ENCODE data around the gene ANXA2R.
A peak's percentile ranks its signal among the peaks of the same experiment; 100 is the strongest.

ANXA2R gene

DNA sequence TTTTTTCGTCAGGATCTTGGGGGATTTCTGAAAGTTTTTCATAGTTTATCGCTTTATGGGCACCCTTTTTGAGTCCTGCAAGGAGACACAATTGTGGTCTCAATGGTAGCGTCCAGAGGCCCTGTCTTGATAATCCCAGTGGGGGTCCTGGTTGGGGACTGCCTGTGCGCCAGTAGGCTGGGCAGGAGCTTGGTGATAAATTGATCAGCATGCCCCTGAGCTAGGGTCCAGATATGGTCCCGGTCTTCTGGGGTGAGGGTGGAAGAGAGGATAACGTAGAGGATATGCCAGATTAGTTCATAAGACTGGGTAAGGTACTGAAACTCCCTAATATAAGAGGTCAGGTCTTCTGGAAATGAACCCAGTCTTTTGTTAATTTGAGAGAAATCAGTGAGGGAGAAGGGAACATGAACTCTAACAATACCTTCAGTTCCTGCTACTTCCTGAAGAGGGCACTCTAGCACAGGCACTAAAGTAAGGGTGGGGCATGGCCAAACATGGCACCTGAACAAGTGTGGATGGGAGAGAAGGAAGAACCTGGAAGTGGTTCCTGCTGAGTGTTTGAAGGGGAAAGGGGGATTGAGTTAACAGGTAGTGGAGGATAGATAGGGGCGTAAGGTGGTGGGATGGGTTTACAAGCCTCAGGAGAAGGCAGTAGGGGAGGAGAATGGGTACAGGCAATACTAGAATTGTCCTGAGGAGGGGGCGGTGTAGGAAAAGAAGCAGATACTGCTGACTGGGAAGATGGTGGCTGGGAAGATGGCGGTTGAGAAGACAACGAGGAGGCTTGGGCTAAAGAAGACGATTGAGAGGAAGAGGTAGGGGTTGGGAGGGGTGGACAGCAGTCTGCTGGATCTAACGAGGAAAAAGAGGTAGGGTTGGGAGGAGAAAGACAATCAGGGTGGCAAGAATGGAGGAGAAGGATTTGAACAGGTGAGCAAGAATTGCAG is 33.8 kb upstream of the ANXA2R start:
- CTCF ChIA-PET, result interaction anchor here (0.6 to 2.6 kb wide), 21 partner anchors 9 to 539 kb away, joined by 3 to 16 read pairs (median 4); partner anchors contain the start of genes HMGCS1 and ZNF131
- TF ChIP-seq ZNF623 (tag by site-specific recombination; IDR thresholded peaks at IDR 0.05) (no peak), ZNF184 (tag by site-specific recombination; IDR thresholded peaks at IDR 0.05) (no peak), SP7 (tag by site-specific recombination; IDR thresholded peaks at IDR 0.05) (no peak), ZNF544 (tag by site-specific recombination; IDR thresholded peaks at IDR 0.05) (no peak), ZNF311 (tag by site-specific recombination; IDR thresholded peaks at IDR 0.05; ENCODE audit: borderline replicate concordance) (no peak), ZNF10 (tag by site-specific recombination; IDR thresholded peaks at IDR 0.05) (no peak), ZNF561 (tag by site-specific recombination; IDR thresholded peaks at IDR 0.05; ENCODE audit: borderline replicate concordance) (no peak), ZNF423 (tag by site-specific recombination; IDR thresholded peaks at IDR 0.05) (no peak), KLF1 (tag by site-specific recombination; IDR thresholded peaks at IDR 0.05) (no peak), SCRT2 (tag by site-specific recombination; IDR thresholded peaks at IDR 0.05) (no peak), ZNF777 (tag by site-specific recombination; IDR thresholded peaks at IDR 0.05; ENCODE audit: borderline replicate concordance) (no peak), ZNF791 (tag by site-specific recombination; IDR thresholded peaks at IDR 0.05) (no peak), SP3 (tag by site-specific recombination; IDR thresholded peaks at IDR 0.05) (no peak), ZNF76 (tag by site-specific recombination; IDR thresholded peaks at IDR 0.05; ENCODE audit: borderline replicate concordance, low read depth) (no peak)
- TF ChIP-seq, protein P1, sequence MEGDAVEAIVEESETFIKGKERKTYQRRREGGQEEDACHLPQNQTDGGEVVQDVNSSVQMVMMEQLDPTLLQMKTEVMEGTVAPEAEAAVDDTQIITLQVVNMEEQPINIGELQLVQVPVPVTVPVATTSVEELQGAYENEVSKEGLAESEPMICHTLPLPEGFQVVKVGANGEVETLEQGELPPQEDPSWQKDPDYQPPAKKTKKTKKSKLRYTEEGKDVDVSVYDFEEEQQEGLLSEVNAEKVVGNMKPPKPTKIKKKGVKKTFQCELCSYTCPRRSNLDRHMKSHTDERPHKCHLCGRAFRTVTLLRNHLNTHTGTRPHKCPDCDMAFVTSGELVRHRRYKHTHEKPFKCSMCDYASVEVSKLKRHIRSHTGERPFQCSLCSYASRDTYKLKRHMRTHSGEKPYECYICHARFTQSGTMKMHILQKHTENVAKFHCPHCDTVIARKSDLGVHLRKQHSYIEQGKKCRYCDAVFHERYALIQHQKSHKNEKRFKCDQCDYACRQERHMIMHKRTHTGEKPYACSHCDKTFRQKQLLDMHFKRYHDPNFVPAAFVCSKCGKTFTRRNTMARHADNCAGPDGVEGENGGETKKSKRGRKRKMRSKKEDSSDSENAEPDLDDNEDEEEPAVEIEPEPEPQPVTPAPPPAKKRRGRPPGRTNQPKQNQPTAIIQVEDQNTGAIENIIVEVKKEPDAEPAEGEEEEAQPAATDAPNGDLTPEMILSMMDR (tag by site-specific recombination; IDR thresholded peaks at IDR 0.05), result peak; percentile 57
- TF ChIP-seq, protein P2, sequence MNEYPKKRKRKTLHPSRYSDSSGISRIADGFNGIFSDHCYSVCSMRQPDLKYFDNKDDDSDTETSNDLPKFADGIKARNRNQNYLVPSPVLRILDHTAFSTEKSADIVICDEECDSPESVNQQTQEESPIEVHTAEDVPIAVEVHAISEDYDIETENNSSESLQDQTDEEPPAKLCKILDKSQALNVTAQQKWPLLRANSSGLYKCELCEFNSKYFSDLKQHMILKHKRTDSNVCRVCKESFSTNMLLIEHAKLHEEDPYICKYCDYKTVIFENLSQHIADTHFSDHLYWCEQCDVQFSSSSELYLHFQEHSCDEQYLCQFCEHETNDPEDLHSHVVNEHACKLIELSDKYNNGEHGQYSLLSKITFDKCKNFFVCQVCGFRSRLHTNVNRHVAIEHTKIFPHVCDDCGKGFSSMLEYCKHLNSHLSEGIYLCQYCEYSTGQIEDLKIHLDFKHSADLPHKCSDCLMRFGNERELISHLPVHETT (tag by site-specific recombination; IDR thresholded peaks at IDR 0.05), result no peak
- TF ChIP-seq, protein P3, sequence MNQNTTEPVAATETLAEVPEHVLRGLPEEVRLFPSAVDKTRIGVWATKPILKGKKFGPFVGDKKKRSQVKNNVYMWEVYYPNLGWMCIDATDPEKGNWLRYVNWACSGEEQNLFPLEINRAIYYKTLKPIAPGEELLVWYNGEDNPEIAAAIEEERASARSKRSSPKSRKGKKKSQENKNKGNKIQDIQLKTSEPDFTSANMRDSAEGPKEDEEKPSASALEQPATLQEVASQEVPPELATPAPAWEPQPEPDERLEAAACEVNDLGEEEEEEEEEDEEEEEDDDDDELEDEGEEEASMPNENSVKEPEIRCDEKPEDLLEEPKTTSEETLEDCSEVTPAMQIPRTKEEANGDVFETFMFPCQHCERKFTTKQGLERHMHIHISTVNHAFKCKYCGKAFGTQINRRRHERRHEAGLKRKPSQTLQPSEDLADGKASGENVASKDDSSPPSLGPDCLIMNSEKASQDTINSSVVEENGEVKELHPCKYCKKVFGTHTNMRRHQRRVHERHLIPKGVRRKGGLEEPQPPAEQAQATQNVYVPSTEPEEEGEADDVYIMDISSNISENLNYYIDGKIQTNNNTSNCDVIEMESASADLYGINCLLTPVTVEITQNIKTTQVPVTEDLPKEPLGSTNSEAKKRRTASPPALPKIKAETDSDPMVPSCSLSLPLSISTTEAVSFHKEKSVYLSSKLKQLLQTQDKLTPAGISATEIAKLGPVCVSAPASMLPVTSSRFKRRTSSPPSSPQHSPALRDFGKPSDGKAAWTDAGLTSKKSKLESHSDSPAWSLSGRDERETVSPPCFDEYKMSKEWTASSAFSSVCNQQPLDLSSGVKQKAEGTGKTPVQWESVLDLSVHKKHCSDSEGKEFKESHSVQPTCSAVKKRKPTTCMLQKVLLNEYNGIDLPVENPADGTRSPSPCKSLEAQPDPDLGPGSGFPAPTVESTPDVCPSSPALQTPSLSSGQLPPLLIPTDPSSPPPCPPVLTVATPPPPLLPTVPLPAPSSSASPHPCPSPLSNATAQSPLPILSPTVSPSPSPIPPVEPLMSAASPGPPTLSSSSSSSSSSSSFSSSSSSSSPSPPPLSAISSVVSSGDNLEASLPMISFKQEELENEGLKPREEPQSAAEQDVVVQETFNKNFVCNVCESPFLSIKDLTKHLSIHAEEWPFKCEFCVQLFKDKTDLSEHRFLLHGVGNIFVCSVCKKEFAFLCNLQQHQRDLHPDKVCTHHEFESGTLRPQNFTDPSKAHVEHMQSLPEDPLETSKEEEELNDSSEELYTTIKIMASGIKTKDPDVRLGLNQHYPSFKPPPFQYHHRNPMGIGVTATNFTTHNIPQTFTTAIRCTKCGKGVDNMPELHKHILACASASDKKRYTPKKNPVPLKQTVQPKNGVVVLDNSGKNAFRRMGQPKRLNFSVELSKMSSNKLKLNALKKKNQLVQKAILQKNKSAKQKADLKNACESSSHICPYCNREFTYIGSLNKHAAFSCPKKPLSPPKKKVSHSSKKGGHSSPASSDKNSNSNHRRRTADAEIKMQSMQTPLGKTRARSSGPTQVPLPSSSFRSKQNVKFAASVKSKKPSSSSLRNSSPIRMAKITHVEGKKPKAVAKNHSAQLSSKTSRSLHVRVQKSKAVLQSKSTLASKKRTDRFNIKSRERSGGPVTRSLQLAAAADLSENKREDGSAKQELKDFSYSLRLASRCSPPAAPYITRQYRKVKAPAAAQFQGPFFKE (tag by site-specific recombination; IDR thresholded peaks at IDR 0.05; ENCODE audit: borderline replicate concordance), result no peak
- TF ChIP-seq, protein P4, sequence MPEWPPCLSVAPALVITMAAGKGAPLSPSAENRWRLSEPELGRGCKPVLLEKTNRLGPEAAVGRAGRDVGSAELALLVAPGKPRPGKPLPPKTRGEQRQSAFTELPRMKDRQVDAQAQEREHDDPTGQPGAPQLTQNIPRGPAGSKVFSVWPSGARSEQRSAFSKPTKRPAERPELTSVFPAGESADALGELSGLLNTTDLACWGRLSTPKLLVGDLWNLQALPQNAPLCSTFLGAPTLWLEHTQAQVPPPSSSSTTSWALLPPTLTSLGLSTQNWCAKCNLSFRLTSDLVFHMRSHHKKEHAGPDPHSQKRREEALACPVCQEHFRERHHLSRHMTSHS (tag by site-specific recombination; IDR thresholded peaks at IDR 0.05), result no peak
- TF ChIP-seq, protein P5, sequence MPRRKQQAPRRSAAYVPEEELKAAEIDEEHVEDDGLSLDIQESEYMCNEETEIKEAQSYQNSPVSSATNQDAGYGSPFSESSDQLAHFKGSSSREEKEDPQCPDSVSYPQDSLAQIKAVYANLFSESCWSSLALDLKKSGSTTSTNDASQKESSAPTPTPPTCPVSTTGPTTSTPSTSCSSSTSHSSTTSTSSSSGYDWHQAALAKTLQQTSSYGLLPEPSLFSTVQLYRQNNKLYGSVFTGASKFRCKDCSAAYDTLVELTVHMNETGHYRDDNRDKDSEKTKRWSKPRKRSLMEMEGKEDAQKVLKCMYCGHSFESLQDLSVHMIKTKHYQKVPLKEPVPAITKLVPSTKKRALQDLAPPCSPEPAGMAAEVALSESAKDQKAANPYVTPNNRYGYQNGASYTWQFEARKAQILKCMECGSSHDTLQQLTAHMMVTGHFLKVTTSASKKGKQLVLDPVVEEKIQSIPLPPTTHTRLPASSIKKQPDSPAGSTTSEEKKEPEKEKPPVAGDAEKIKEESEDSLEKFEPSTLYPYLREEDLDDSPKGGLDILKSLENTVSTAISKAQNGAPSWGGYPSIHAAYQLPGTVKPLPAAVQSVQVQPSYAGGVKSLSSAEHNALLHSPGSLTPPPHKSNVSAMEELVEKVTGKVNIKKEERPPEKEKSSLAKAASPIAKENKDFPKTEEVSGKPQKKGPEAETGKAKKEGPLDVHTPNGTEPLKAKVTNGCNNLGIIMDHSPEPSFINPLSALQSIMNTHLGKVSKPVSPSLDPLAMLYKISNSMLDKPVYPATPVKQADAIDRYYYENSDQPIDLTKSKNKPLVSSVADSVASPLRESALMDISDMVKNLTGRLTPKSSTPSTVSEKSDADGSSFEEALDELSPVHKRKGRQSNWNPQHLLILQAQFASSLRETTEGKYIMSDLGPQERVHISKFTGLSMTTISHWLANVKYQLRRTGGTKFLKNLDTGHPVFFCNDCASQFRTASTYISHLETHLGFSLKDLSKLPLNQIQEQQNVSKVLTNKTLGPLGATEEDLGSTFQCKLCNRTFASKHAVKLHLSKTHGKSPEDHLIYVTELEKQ (tag by site-specific recombination; IDR thresholded peaks at IDR 0.05; ENCODE audit: borderline replicate concordance), result no peak
- TF ChIP-seq, protein P6, sequence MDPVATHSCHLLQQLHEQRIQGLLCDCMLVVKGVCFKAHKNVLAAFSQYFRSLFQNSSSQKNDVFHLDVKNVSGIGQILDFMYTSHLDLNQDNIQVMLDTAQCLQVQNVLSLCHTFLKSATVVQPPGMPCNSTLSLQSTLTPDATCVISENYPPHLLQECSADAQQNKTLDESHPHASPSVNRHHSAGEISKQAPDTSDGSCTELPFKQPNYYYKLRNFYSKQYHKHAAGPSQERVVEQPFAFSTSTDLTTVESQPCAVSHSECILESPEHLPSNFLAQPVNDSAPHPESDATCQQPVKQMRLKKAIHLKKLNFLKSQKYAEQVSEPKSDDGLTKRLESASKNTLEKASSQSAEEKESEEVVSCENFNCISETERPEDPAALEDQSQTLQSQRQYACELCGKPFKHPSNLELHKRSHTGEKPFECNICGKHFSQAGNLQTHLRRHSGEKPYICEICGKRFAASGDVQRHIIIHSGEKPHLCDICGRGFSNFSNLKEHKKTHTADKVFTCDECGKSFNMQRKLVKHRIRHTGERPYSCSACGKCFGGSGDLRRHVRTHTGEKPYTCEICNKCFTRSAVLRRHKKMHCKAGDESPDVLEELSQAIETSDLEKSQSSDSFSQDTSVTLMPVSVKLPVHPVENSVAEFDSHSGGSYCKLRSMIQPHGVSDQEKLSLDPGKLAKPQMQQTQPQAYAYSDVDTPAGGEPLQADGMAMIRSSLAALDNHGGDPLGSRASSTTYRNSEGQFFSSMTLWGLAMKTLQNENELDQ (tag by site-specific recombination; IDR thresholded peaks at IDR 0.05; ENCODE audit: low read depth), result no peak

More for the DNA sequence above, 33.8 kb upstream of the ANXA2R start:
- peaks cover 16 to 19% of the 10 kb centered on the region in 2 experiments; a peak in 2 of 3 replicates for H3K36me3 ChIP-seq (ENCODE audit: control insufficient read depth in 2 of 2, insufficient read depth in 1 of 2, low read length in 2 of 2)
- H3K27ac ChIP-seq (ENCODE audit: extremely low read depth, low read depth, low read length), result no peak overlapping the region
- H3K9me3 ChIP-seq (ENCODE audit: control insufficient read depth, insufficient read depth, low read depth, low read length), result no peaks in the 10 kb centered on the region
- H3K4me3 ChIP-seq (ENCODE audit: low read depth, low read length), result no peak overlapping the region
- POLR2A ChIA-PET, result interaction anchor here (0.9 to 1.4 kb wide), 2 partner anchors 47 to 239 kb away, joined by 3 to 4 read pairs; partner anchors contain the start of genes HMGCS1 and ZNF131
- no peaks in the 10 kb centered on the region for H3K4me1 ChIP-seq (ENCODE audit: control insufficient read depth, insufficient read depth, low read length)

Measured in HEK293 (cell line).